ENCODE measurements around the gene AURKB.

DNA sequence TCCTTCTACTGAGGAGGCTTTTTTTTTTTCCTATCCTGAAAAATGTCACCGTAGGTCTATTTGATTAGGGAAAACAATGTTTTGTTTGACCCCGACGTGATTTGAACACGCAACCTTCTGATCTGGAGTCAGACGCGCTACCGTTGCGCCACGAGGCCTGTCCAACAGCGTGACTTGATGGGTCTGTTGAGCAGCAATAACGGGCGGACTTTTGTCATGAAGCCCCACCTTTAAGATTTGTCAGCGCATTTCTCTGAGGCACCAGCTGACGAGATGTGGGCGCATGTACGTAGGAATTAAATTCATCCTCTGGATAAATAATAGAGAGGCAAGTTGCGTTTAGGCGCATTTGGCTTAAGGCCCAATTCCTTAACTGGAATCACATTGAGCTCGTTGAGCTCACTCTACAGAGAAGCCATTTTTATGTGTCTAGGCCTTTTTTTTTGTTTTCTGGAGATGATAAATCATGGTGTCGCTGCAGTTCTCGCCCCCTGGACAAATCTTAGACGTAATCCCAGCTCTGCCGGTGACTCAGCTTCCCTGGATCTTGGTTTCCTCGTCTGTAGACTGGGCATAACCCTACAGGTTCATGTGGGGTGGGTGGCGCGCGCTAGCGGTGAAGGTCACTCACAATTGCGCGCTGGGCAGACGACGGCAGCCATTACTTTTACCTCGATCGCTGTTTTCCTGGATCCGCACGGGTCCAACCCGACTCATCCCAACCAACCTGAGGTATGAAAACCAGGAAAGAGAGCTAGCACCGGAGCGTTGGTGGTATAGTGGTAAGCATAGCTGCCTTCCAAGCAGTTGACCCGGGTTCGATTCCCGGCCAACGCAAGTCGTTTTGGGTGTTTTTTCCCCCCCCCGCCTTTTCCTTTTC, 10.6 kb upstream of the AURKB start:
- TF ChIP-seq, protein P1, sequence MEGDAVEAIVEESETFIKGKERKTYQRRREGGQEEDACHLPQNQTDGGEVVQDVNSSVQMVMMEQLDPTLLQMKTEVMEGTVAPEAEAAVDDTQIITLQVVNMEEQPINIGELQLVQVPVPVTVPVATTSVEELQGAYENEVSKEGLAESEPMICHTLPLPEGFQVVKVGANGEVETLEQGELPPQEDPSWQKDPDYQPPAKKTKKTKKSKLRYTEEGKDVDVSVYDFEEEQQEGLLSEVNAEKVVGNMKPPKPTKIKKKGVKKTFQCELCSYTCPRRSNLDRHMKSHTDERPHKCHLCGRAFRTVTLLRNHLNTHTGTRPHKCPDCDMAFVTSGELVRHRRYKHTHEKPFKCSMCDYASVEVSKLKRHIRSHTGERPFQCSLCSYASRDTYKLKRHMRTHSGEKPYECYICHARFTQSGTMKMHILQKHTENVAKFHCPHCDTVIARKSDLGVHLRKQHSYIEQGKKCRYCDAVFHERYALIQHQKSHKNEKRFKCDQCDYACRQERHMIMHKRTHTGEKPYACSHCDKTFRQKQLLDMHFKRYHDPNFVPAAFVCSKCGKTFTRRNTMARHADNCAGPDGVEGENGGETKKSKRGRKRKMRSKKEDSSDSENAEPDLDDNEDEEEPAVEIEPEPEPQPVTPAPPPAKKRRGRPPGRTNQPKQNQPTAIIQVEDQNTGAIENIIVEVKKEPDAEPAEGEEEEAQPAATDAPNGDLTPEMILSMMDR (optimal IDR thresholded peaks at IDR 0.05 in 1 of 3, IDR thresholded peaks at IDR 0.05 in 1 of 3, conservative IDR thresholded peaks at IDR 0.05 in 1 of 3; ENCODE audit: extremely low read depth in 1 of 3, insufficient read depth in 2 of 3, low read length in 3 of 3): peak in 1 of 3 experiments; percentile 27
- TF ChIP-seq EZH2 (IDR thresholded peaks at IDR 0.05; ENCODE audit: low read length): no peak

Data from keratinocyte (primary cell).